Dermis lymphatic vessel endothelial cell (primary cell): ENCODE measurements around the gene MBD1. TPM values are rescaled to one million over a fixed set of nuclear protein-coding genes. Genes with fewer than 3 reads are reported as not detected.

Source experiments
- total RNA-seq: library from RNA; depleted of rRNA; stranded (reverse); fragments of >200 nt; gene quantifications from 2 replicates; pipeline ENCODE4 v1.2.1, GENCODE V29; 2014

MBD1 gene, protein sequence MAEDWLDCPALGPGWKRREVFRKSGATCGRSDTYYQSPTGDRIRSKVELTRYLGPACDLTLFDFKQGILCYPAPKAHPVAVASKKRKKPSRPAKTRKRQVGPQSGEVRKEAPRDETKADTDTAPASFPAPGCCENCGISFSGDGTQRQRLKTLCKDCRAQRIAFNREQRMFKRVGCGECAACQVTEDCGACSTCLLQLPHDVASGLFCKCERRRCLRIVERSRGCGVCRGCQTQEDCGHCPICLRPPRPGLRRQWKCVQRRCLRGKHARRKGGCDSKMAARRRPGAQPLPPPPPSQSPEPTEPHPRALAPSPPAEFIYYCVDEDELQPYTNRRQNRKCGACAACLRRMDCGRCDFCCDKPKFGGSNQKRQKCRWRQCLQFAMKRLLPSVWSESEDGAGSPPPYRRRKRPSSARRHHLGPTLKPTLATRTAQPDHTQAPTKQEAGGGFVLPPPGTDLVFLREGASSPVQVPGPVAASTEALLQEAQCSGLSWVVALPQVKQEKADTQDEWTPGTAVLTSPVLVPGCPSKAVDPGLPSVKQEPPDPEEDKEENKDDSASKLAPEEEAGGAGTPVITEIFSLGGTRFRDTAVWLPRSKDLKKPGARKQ
- 41.7 and 43.2 TPM in 2 replicates for total RNA-seq

DNA sequence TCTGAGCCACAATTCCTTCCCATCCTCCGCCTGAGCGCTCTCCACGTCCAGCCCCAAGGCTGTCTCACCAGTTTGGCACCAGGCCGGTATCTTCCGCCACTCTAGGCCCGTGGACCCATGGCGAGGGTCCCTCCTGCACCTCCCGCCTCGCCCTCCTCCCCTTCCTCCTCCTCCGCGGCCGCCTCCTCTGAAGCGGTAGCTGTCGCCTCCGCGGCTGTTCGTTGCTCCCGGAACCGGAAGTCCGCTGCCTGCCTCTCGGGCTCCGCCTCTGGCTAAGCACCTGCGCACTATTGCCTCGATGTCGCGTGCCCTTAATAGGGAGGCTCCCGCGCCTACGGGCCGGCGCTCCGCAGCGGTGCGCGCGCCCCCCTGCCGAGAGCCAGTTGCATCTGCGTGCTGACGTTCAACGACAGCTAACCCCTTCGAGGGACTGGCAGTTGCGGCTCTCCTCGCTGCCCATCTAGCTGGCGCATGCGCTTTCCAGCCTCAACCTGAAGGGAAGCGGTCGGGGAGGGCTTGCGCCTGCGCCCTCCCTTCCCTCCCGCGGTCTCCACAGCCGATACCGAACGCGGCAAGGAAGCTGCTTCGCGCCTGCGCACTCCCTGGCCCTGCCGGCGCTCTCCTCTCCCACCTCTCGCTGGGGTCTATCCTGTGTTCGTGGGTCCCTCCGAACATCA, at the start of gene MBD1:
Gene MBD1 (minus strand): TSS at position 229 of the 677 bp plus-strand sequence. CDS start 1,531 bp downstream, outside the sequence.

DNA sequence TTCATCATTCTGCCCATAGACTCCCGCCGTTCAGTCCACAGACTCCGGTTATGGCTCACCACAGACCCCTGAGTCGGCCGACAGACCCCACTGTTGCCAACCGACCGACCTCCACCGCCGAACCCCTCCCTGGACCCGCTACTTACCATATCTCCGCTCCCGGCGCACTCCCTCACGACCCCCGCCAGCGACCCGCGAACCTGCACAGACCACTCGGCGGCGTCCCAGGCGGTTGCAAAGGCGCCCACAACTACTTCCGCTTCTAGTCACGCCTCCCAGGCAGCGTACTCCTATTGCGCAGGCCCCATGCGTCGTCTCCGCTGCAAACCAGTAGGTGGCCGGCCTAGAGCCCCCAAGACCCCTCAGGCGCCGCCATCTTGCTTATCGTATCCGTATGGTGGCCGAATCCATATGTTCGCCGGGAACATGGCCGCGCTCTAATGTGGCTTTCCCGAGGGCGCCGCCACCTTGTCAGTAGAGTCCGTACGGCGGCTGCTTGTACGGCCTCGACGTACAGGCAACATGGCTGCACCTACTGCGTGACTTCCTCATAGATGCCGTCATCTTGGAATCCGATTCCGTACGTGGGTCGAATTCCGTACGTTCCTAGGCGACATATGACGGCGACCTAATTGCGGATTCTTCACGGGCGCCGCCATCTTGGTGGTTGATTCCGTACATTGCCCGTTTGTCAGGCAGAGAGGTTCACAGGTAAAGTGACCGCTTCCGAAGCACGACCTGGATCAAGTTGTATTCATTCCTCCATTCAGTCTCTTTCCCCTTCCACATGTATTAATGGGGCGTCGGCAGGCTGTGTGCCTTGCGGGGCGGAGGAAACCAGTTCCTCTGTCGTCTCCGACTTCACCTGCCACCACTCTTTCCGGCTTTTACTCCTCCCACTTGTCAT, 6.4 kb upstream of the MBD1 start, which contains the start of gene CXXC1:
Gene CXXC1 (minus strand): TSS at position 252 of the 907 bp plus-strand sequence. CDS start 103 bp downstream, at position 149.

DNA sequence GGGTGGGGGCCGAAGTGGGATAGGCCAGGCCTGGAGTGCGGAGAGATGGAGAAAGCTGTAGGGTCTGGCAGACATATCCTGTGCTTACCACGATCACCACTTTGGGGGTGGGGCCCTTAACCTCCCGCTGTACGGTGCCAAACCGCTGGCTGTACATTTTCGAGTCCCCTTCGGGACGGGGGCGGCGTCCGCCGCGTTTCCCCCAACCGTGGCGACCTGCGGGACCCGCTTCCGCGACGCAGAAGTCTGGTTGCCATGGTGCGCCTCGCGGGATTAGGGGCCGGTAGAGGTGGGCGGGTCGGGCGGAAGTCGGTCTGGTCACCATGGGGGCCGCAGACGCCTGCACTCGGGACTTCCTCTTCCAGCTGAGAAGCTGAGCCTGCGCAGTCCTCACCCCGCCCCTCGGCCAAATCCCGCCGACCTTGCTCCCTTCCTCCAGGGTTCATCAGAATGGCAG, 15.0 kb downstream of the MBD1 start, which contains the start of gene CFAP53:
Gene CFAP53 (minus strand): TSS at position 248 of the 457 bp plus-strand sequence. CDS start 91 bp downstream, at position 157.

Other genes starting within 250 kb of the MBD1 start
- gene MYO5B, start 86.4 kb downstream of the MBD1 start, total RNA-seq = 0.17 TPM in 1 of 2 replicates, not detected in the other
- gene CFAP53, start 15.0 kb downstream of the MBD1 start, total RNA-seq = under 0.01 and 0.17 TPM in 2 replicates
- 29.9 and 36.8 TPM in 2 replicates for gene CXXC1, start 6.2 kb upstream of the MBD1 start, total RNA-seq
- 1.8 and 2.2 TPM in 2 replicates for gene SKA1, start 93.5 kb upstream of the MBD1 start, total RNA-seq